ENCODE measurements around the gene TRPC4.

The TRPC4 gene

DNA sequence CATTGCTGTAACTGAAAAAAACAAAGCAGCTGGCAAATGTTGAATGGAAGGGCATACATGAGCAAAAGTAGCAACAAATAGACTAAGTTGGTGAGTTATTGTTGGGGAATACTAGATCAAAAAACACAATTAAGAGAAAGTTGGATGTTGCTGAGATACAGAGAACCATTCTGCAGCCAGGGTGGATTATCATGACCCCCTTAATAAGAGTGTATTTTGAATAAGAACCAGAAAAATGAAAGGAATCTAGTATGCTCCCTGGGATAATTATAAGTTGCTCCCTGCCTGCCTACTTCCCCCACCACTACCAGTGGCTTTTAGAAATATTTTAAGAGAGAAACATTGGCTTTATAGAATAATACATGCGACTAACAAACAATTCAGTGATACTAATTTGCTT lies 14.5 kb upstream of the TRPC4 start:
- H3K4me1 ChIP-seq (ENCODE audit: insufficient read depth, low read length, poor library complexity, severe bottlenecking) = no peaks in the 10 kb centered on the region
- H3K27me3 ChIP-seq (ENCODE audit: insufficient read depth, low read length, poor library complexity, severe bottlenecking) = no peaks in the 10 kb centered on the region
- H2AFZ ChIP-seq (ENCODE audit: low read length) = no peak overlapping the region
- no peaks in the 10 kb centered on the region for H3K9me2 ChIP-seq (replicated peaks; ENCODE audit: low read depth, low read length)
- H4K20me1 ChIP-seq (ENCODE audit: insufficient read depth, low read length, poor library complexity, severe bottlenecking) = no peaks in the 10 kb centered on the region
- H3K79me2 ChIP-seq (ENCODE audit: insufficient read depth, low read length) = no peaks in the 10 kb centered on the region
- TF ChIP-seq CTCF (conservative IDR thresholded peaks at IDR 0.05; ENCODE audit: low read length) (no peak), EZH2phosphoT487 (IDR thresholded peaks at IDR 0.05; ENCODE audit: borderline replicate concordance) (no peak)
- H3K9me3 ChIP-seq (ENCODE audit: insufficient read depth, low read depth, low read length) = no peaks in the 10 kb centered on the region
- H3F3A ChIP-seq (ENCODE audit: low read depth) = no peaks in the 10 kb centered on the region
- no peak overlapping the region for H3K4me2 ChIP-seq (ENCODE audit: low read depth, low read length, poor library complexity, severe bottlenecking)
- H3K4me3 ChIP-seq (ENCODE audit: low read length, poor library complexity, severe bottlenecking) = no peak overlapping the region
- no peaks in the 10 kb centered on the region for H3K36me3 ChIP-seq (ENCODE audit: insufficient read depth, low read length)
- no peak overlapping the region for H3K9ac ChIP-seq (ENCODE audit: low read depth, low read length, poor library complexity, severe bottlenecking)

DNA sequence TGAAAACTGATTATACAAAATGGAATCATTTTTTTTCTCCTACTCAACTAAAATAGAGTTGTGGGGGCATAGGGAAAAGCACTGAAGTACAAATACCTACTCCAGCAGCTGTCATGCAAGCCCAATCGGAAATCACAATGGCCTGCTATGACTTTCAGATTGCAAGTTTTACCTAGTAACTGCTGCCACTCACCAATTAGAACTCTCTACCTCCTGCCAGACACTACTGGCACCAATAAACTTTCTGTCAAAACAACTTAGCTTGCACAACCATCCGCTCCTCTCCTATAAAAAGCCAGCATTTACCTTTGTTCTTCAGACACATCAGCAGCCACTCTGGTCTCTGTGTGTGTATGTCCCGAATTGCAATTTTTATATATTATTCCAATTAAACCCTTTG lies 9.3 kb upstream of the TRPC4 start:
- no peaks in the 10 kb centered on the region for H4K20me1 ChIP-seq (ENCODE audit: insufficient read depth, low read length, poor library complexity, severe bottlenecking)
- no peak overlapping the region for H3K4me2 ChIP-seq (ENCODE audit: low read depth, low read length, poor library complexity, severe bottlenecking)
- TF ChIP-seq EZH2phosphoT487 (IDR thresholded peaks at IDR 0.05; ENCODE audit: borderline replicate concordance) (no peak), CTCF (conservative IDR thresholded peaks at IDR 0.05; ENCODE audit: low read length) (no peak)

DNA sequence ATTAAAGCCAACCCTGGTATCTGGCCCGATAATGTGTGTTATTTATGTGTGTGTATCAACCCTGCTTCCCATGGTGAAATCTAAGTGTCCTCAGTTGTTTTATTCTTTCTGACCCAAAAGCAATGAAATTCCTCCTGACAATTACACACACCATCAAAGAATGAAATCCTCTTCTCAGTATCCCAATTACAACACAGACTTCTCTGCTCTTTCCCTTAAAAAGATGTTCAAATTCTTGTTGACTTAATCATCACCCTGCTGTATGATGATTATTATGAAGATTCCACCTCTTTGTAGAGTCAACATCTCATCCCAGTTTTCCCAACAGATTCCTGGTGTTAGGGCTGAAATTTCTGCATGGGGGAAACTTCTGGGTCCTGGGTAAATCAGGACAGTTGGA lies 8.9 kb upstream of the TRPC4 start:
- no peaks in the 10 kb centered on the region for H3K9me3 ChIP-seq (ENCODE audit: insufficient read depth, low read depth, low read length)
- TF ChIP-seq EZH2phosphoT487 (IDR thresholded peaks at IDR 0.05; ENCODE audit: borderline replicate concordance) (no peak), CTCF (conservative IDR thresholded peaks at IDR 0.05; ENCODE audit: low read length) (no peak)
- no peaks in the 10 kb centered on the region for H3K27me3 ChIP-seq (ENCODE audit: insufficient read depth, low read length, poor library complexity, severe bottlenecking)
- H4K20me1 ChIP-seq (ENCODE audit: insufficient read depth, low read length, poor library complexity, severe bottlenecking) = no peaks in the 10 kb centered on the region
- H3K79me2 ChIP-seq (ENCODE audit: insufficient read depth, low read length) = no peaks in the 10 kb centered on the region
- no peak overlapping the region for H3K9ac ChIP-seq (ENCODE audit: low read depth, low read length, poor library complexity, severe bottlenecking)
- H3F3A ChIP-seq (ENCODE audit: low read depth) = no peaks in the 10 kb centered on the region
- H3K4me2 ChIP-seq (ENCODE audit: low read depth, low read length, poor library complexity, severe bottlenecking) = no peak overlapping the region
- no peak overlapping the region for H3K4me3 ChIP-seq (ENCODE audit: low read length, poor library complexity, severe bottlenecking)
- no peaks in the 10 kb centered on the region for H3K4me1 ChIP-seq (ENCODE audit: insufficient read depth, low read length, poor library complexity, severe bottlenecking)
- H3K36me3 ChIP-seq (ENCODE audit: insufficient read depth, low read length) = no peaks in the 10 kb centered on the region
- H2AFZ ChIP-seq (ENCODE audit: low read length) = no peak overlapping the region
- no peaks in the 10 kb centered on the region for H3K9me2 ChIP-seq (replicated peaks; ENCODE audit: low read depth, low read length)

More for the DNA sequence above, 9.3 kb upstream of the TRPC4 start:
- Histone ChIP-seq H3K79me2 (ENCODE audit: insufficient read depth, low read length) (no peaks in the 10 kb centered on the region), H3K9ac (ENCODE audit: low read depth, low read length, poor library complexity, severe bottlenecking) (no peak overlapping the region), H3K4me3 (ENCODE audit: low read length, poor library complexity, severe bottlenecking) (no peak overlapping the region), H2AFZ (ENCODE audit: low read length) (no peak overlapping the region), H3K9me3 (ENCODE audit: insufficient read depth, low read depth, low read length) (no peaks in the 10 kb centered on the region), H3F3A (ENCODE audit: low read depth) (no peaks in the 10 kb centered on the region), H3K9me2 (replicated peaks; ENCODE audit: low read depth, low read length) (no peaks in the 10 kb centered on the region), H3K27me3 (ENCODE audit: insufficient read depth, low read length, poor library complexity, severe bottlenecking) (no peaks in the 10 kb centered on the region), H3K4me1 (ENCODE audit: insufficient read depth, low read length, poor library complexity, severe bottlenecking) (no peaks in the 10 kb centered on the region), H3K36me3 (ENCODE audit: insufficient read depth, low read length) (no peaks in the 10 kb centered on the region)
